Esophagus muscularis mucosa (tissue), 4 donors: ENCODE measurements around the gene CABP4. TPM values are rescaled to one million over a fixed set of nuclear protein-coding genes. Genes with fewer than 3 reads are reported as not detected.
A peak's percentile ranks its signal among the peaks of the same experiment; 100 is the strongest.

ENCODE experiments used
- DNase-seq: peaks from one replicate; pipeline ENCODE4 v3.0.0-alpha.2; 2017; ENCODE audit errors: extremely low spot score
- H3K27ac ChIP-seq, 4 donors: fragments of 200-600 bp; sonication (generic); replicated peaks in 1 of 4; 1 replicate in 3 of 4; 2 replicates in 1 of 4; pipeline ENCODE4 v1.5.1; 2016 to 2019; ENCODE audit warnings: mild to moderate bottlenecking in 1 of 4
- H3K27me3 ChIP-seq, 4 donors: fragments of 200-600 bp; sonication (generic); one replicate each; pipeline versions ENCODE4 v1.5.1 to v1.6.0; 2016 to 2019
- H3K36me3 ChIP-seq, 4 donors: fragments of 200-600 bp; sonication (generic); one replicate each; pipeline ENCODE4 v1.5.1; 2016 to 2019
- H3K4me1 ChIP-seq, 4 donors: fragments of 200-600 bp; sonication (generic); one replicate each; pipeline ENCODE4 v1.5.1; 2016 to 2019
- H3K4me3 ChIP-seq, 4 donors: fragments of 200-600 bp; sonication (generic); 1 replicate in 2 of 4; 2 replicates in 2 of 4; pipeline ENCODE4 v1.5.1; 2016 to 2019; ENCODE audit warnings: mild to moderate bottlenecking in 4 of 4, moderate library complexity in 1 of 4
- H3K9me3 ChIP-seq, 4 donors: fragments of 200-600 bp; sonication (generic); 1 replicate in 3 of 4; 2 replicates in 1 of 4; pipeline ENCODE4 v1.5.1; 2016 to 2019
- EP300 ChIP-seq: sonication (generic); formaldehyde crosslinking; IDR thresholded peaks from one replicate; pipeline ENCODE4 v1.6.1; 2017; ENCODE audit warnings: antibody characterized with exemption
- POLR2A ChIP-seq: fragments of 450-650 bp; IDR thresholded peaks from one replicate; pipeline ENCODE4 v1.6.1; 2017; ENCODE audit warnings: antibody characterized with exemption, moderate library complexity, mild to moderate bottlenecking, low read depth
- POLR2AphosphoS5 ChIP-seq, 2 donors: sonication (generic); formaldehyde crosslinking; IDR thresholded peaks; one replicate each; pipeline ENCODE4 v1.6.1; 2017; ENCODE audit warnings: antibody characterized with exemption in 2 of 2
- WGBS: methylation state at CpG from one replicate; pipeline ENCODE4 v1.1.5; 2018; 5-methylcytosine and 5-hydroxymethylcytosine counted together
- intact Hi-C: fragments of 100-400 bp; cut with DNase I; formaldehyde crosslinking; loops from one replicate; pipeline ENCODE4 v1.15.1; 2023
- total RNA-seq, 4 donors: library from RNA; depleted of rRNA; stranded (reverse); fragments of >200 nt; gene quantifications; one replicate each; pipeline versions ENCODE4 v1.1.0 to v1.2.1, GENCODE V29; 2016
- TF ChIP-seq, protein P1 (sequence below), 3 experiments: fragments of 200-600 bp in 2 of 3; fragments of 450-650 bp in 1 of 3; sonication (generic) in 2 of 3; IDR thresholded peaks; one replicate each; pipeline ENCODE4 v1.5.1; 2017 to 2019; ENCODE audit warnings: antibody characterized with exemption in 3 of 3, mild to moderate bottlenecking in 2 of 3, moderate library complexity in 1 of 3

Gene CABP4
- total RNA-seq, 4 donors from 2014 or later, result 0.50 to 2.9 (median 1.5) TPM

- no peak overlapping the region for H3K4me3 ChIP-seq
- no peak for DNase-seq
- H3K27ac ChIP-seq, result no peak overlapping the region
- no peaks in the 10 kb centered on the region for H3K9me3 ChIP-seq
- no peak for TF ChIP-seq POLR2A
- no peak for TF ChIP-seq EP300
- TF ChIP-seq, protein P1, sequence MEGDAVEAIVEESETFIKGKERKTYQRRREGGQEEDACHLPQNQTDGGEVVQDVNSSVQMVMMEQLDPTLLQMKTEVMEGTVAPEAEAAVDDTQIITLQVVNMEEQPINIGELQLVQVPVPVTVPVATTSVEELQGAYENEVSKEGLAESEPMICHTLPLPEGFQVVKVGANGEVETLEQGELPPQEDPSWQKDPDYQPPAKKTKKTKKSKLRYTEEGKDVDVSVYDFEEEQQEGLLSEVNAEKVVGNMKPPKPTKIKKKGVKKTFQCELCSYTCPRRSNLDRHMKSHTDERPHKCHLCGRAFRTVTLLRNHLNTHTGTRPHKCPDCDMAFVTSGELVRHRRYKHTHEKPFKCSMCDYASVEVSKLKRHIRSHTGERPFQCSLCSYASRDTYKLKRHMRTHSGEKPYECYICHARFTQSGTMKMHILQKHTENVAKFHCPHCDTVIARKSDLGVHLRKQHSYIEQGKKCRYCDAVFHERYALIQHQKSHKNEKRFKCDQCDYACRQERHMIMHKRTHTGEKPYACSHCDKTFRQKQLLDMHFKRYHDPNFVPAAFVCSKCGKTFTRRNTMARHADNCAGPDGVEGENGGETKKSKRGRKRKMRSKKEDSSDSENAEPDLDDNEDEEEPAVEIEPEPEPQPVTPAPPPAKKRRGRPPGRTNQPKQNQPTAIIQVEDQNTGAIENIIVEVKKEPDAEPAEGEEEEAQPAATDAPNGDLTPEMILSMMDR (IDR thresholded peaks at IDR 0.05), result no peak
- no peak for TF ChIP-seq POLR2AphosphoS5 (IDR thresholded peaks at IDR 0.05)
- no peaks in the 10 kb centered on the region for H3K4me1 ChIP-seq
- H3K36me3 ChIP-seq, result no peaks in the 10 kb centered on the region
- WGBS, result 90% methylated on average over 17 of the region's 25 CpGs
- intact Hi-C loops, result no loop called here
- H3K27me3 ChIP-seq, result no peaks in the 10 kb centered on the region
Observed at GRCh38 chr11:67450796-67451657, 4.1 kb upstream of the CABP4 start.

- peak overlapping the region in 1 of 4 donors; percentile 40 for H3K27ac ChIP-seq
- 96% methylated on average over 12 of the region's 14 CpGs for WGBS
- TF ChIP-seq POLR2A (no peak), EP300 (no peak), POLR2AphosphoS5 (IDR thresholded peaks at IDR 0.05) (no peak)
- TF ChIP-seq, protein P1 (IDR thresholded peaks at IDR 0.05), result no peak
- no peaks in the 10 kb centered on the region for H3K4me1 ChIP-seq
- intact Hi-C loops, result no loop called here
- no peaks in the 10 kb centered on the region for H3K36me3 ChIP-seq
- H3K27me3 ChIP-seq, result no peaks in the 10 kb centered on the region
- no peaks in the 10 kb centered on the region for H3K9me3 ChIP-seq
- H3K4me3 ChIP-seq, result no peak overlapping the region
- DNase-seq, result no peak
Observed at GRCh38 chr11:67451658-67451976, 3.5 kb upstream of the CABP4 start.

DNA sequence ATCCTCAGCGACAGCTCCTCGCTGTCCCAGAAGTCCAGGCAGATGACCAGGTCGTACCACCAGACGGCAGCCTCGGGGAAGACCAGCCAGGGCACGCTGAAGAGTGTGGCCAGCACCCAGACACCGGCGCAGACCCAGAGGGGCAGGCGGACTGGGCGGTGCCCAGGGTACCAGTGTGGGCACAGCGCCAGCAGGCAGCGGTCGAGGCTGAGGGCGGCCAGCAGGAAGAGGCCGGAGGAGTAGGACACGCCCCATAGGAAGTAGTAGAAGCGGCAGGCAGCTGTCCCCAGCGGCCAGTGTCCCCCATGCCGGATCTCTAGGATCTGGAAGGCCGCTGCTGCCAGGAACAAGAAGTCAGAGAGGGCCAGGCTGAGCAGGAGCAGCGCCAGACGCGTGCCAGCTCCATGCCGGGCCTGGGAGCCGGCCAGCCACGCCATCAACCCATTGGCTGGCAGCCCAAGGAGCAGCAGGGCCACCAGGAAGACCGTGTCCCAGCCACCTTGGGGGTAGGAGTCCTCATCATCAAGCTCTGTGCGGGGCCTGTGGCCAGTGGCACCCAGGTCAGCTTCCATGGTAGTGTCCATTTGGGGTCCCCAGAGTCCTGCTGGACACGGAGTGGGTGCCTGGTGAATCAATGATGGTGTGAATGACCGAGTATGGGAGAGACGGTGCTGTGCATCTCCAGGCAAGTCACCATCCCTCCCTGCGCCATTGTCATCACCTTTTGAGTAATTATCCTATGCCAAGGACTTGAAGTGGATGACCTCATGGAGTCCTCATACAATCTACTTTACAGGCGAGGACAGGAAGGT, 2.8 kb upstream of the CABP4 start, which contains the start of gene GPR152:
Gene GPR152, minus strand, starts transcription at position 589 of the 812 bp plus-strand sequence. Its CDS starts 5 bp downstream, at position 584.
- no peaks in the 10 kb centered on the region for H3K9me3 ChIP-seq
- no peaks in the 10 kb centered on the region for H3K4me1 ChIP-seq
- WGBS, result 80% methylated on average over 23 of the region's 33 CpGs
- H3K27me3 ChIP-seq, result no peaks in the 10 kb centered on the region
- no peaks in the 10 kb centered on the region for H3K36me3 ChIP-seq
- H3K27ac ChIP-seq, result peak within 1 kb of the TSS in 2 of 4 donors; percentile 40
- intact Hi-C loops, result no loop called here
- TF ChIP-seq EP300, result no peak
- no peak for TF ChIP-seq POLR2AphosphoS5 (IDR thresholded peaks at IDR 0.05)
- TF ChIP-seq, protein P1 (IDR thresholded peaks at IDR 0.05), result no peak
- TF ChIP-seq POLR2A, result no peak
- peak within 1 kb of the TSS in 1 of 4 donors; percentile 32 for H3K4me3 ChIP-seq
- no peak for DNase-seq

- intact Hi-C loops, result no loop called here
- no peak for TF ChIP-seq EP300
Observed at GRCh38 chr11:67453816-67454732, 1.1 kb upstream of the CABP4 start.

More at GRCh38 chr11:67453816-67454732, 1.1 kb upstream of the CABP4 start:
- H3K27me3 ChIP-seq, result no peaks in the 10 kb centered on the region
- no peak overlapping the region for H3K27ac ChIP-seq
- no peaks in the 10 kb centered on the region for H3K36me3 ChIP-seq
- H3K4me1 ChIP-seq, result no peaks in the 10 kb centered on the region
- WGBS, result 92% methylated on average over 20 of the region's 21 CpGs
- no peak overlapping the region for H3K4me3 ChIP-seq
- DNase-seq, result no peak
- H3K9me3 ChIP-seq, result no peaks in the 10 kb centered on the region
